HG02571 (cell line): ENCODE results near the gene GAB3.

Experiments
- ATAC-seq: cut with Tn5 transposase; IDR thresholded peaks from one replicate; pipeline ENCODE4 v1.9.1; 2021; ENCODE audit warnings: mild to moderate bottlenecking, moderate library complexity; ENCODE audit not compliant: unreplicated experiment

GAB3 gene, protein sequence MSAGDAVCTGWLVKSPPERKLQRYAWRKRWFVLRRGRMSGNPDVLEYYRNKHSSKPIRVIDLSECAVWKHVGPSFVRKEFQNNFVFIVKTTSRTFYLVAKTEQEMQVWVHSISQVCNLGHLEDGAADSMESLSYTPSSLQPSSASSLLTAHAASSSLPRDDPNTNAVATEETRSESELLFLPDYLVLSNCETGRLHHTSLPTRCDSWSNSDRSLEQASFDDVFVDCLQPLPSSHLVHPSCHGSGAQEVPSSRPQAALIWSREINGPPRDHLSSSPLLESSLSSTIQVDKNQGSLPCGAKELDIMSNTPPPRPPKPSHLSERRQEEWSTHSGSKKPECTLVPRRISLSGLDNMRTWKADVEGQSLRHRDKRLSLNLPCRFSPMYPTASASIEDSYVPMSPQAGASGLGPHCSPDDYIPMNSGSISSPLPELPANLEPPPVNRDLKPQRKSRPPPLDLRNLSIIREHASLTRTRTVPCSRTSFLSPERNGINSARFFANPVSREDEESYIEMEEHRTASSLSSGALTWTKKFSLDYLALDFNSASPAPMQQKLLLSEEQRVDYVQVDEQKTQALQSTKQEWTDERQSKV

DNA sequence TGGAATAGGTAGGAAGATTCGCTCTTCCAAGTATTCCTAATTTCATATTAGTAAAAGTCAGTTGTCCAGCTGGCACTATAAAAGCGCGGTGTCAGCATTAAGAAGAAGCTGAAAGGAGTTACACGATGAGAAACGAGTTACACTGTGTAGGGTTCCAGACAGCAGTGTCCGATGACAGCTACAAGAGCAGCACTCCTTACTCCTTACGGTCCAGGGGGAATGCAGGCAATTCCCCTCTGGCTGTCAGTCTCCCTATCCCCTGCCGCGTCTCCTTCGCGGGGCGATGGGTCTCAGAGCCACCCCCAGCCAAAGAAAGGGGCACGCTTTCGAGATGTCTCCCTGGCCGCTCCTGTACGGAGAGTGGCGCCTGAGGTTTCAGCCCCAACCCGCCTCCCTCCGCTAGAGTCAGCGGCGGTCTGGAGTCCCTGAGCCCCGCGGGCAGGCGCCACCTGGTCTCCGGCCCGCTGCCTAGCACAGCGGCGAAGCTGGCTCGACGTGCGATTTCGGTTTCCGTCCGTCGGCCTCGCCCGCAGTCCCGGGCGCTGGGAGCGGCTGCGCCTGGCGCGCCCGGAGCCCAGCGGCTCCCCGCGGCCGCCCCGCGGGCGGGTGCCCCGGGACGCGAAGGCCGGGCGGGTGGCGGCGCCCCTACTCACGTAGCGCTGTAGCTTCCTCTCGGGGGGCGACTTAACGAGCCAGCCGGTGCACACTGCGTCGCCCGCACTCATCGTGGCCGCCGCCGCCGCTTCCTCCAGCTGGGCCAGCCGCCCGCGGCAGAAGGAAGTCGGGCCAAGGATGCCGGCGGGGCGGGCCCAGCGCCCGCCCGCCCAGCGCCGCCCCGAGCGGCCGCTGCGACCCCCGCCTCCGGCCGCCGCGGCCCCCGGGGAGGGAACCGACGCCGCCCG lies at the start of gene GAB3:
TSS of gene GAB3 (minus strand) at position 777 of the 902 bp plus-strand sequence. CDS start at position 725, 52 bp downstream.
- ATAC-seq, result peak; percentile 50

DNA sequence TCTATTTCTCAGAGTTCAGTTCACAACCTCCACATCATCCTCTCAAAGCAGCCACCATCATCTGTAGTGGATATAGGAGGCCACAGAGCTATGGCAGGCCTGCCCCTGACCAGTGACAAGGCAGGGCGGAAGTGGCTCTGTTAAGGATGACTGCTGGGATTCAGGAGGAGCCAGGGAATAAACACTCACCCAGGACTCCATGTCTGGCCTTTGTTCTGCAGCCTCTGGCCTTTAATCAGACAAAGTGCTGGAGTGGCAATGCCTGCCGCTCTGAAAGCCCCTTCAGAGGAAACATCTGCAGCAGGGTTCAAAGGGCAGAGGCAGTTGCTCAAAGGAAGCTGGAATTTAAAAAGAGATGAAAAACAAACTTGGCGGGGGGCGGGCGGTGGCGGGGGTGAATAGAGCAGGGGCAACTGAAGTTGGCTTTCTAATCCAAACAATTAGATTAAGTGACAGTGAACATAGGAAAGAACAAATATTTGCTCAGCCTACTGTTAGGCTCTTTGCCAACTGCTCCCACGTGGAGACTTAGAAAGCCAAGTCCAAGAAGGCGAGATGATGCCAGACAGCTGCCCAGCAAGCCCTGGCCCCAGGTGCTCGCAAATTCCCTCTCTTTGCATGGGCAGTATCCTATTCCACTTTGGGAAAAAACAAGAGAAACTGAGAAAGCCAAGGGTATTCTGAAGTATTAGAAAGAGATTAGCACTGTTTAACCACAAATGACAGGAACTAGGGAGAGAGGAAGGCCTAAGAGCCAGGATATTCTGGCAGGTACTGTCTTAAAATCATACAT lies 48.9 kb upstream of the GAB3 start:
- ATAC-seq, result no peak

DNA sequence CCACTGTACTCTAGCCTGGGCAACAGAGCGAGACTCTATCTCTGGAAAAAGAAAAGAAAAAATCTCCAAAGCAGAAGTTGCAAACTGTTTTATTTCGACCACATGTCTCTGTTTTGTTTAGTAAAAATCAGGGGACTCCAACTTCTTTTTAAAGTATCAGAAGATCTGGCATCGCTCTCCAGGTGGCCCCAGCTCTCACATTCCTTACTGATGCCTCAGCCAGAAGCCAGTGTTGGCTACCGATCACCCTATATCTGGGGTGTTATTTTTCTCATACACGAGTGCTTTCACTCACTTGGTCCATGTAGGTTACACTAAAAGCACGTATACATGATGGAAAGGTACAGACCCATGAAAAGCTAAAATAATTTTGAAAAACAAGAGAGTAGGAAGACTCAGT lies 46.1 kb upstream of the GAB3 start:
- no peak for ATAC-seq

DNA sequence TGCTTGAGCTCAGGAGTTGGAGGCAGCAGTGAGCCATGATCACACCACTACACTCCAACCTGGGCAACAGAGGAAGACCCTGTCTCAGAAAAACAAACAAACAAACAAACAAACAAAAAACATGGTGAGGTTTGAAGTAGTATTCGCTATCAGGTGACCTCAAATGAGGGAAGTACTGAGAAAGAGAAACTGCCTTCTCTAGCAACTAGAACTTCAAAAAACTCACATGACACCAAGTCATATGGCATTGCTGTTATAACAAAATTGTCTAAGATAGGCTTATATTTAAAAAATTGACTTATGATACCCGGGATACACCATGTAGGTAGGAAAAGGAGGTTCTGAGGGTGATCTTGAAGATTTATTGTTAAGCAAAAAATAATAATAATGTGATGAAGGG lies 44.1 kb upstream of the GAB3 start:
- ATAC-seq, result no peak

DNA sequence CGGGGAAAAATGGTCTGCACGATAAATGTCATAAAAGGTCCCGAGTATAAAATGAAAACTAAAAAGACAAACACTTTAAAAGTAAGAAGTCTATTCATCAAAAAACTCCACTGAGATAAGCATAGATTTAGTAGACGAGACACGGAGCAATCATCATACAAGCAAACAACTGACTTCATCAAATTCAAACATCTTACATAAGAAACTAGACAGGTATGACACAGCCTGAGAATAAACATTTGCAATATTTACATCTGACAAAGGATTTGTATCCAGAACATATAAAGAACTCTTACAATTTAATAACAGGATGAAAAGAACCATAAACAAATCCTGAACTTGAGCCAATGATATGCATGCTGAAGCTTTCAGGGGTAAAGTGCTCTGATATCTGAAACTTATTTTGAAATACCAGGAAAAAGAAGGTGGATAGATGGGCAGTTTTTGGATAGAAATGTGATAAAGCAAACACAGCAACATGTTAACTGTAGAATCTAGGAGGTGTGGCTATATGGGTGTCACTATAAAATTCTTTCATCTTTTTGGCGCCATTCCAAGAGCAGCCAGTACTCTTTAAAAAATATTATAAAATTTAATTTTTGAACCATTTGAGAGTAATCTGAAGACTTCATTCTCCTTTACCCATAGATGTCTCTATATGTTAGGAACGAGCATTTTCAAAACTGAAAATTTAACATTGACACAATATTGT lies 42.4 kb upstream of the GAB3 start:
- ATAC-seq, result no peak

DNA sequence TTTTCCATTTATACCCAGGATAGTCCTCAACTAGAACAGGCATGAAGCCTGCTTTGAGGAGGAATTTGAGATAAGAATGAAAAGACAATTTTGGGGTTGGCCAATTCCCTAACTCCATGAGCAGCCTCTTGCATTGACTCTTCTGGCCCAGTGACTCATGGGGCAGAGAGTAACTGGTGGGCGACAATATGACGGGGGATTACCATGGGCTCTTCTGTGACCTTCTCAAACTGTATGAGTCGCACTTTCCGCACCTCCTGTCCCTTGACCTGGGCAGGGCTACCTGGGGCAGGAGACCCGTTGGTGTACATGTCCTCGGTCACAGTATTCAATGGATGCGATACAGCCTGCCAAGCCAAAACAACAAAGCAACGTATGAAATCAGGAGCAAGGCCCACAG lies 41.1 kb upstream of the GAB3 start:
- ATAC-seq, result no peak

DNA sequence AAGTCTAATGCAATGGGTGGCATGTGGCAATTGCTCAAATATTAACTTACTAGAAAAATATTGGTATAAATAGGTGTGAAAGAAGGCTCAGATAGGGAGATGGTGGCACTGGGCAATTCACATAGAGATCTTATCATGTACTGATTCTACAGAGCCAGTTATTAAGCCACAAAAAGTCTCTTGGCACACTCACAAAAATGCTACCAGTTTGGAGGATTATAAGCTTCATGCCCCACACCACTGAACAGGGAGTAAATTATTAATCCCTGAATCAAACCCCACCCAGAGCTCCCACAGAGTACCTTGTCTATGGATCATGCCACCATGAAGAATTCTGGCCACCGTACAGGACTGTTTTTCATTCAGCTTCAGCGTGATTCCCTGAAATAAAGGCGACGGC lies 40.6 kb upstream of the GAB3 start:
- ATAC-seq, result no peak

DNA sequence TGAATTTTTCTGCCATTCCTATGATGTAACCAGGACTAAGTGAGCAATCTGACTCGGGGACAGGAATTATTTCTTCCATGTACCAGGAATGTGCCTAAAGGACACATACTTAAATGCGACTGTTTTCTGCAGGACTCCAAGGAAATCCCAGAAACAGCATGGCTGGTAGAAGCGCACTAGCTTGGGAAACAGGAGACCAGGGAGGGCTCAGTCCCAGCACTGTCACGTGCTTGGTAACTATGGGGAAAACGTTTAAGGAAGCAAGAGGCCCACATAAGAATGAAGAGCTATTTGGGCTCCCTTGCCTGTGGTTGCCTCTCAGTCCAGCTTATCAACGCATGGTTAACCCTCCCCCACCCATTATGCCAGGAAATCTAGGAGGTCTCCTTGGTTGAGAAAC lies 34.8 kb upstream of the GAB3 start:
- ATAC-seq, result no peak

DNA sequence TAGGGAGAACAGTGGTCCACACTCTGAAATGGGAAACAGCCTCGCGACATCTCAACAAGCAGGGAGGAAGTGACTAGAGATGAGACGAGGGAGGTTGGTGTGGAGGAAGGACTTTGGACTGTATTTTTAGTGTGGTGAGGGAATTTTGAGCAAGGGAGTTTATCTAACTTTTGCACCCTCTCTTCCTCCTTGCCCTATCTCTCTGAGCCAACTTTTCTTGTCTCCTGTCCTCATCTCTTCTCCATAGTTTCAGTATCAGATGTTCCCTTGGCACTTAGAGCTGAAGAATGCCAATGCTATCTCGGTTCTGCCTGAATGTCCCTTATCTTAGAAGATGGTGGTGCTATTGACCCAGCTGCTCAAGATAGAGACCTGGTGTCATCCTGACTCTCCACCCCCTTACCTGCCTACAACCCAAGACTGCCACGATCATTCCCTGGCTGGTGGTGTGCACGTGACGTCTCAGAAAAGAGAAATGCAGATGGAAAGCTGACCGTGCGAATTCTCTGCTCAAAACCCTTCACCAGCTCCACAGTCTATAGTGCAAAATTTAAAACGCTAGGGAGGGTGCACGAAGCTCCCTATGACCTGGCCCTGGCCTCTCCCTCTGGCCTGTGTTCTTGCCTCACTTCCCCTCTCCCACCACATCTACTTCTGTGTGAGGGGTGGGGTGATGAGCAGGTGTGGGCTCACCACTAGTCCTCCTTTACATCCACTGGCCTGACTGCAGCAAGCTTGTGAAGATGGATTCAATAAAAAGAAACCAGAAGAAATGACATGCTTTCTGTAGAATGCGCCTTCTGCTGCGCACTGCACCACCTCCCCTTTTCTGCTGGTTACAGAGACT lies 33.5 kb upstream of the GAB3 start:
- no peak for ATAC-seq

DNA sequence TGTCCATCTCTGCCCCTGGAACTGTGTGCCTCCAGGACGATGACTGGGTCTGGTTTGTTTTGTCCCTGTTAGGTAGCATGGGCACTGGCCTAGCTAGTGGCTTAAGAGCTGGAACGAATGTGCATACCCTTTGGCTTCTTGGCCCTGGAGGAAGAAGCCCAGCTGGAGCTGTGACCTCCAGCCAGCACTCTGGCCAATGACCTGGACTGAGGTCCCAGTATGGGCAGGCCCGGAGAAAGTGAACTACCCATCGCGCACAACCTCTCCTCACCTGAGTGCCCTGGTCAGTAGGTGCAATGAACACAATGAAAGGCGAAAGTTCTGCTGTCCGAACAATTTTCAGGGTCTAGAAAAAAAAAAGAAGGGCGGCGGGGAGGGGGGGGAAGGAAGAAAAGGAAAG lies 30.1 kb upstream of the GAB3 start:
- no peak for ATAC-seq

DNA sequence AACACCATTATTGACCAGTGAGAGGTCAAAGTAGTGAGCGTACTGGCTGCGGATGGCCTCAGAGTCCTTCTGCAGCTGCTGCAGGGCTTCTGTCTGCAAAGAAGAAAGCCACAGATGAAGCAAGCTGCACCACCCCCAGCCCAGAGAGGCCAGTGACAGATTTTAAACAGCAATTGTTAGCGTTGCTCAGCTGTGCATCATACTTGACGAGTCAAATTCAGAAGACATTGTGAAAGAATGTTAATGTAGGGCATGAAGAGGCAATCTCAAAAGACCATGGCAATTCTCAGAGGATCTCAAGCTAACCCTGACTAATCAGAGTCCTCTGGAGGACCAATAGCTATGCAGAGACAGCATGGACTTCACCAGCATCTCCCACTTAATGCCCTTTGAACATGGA lies 28.4 kb upstream of the GAB3 start:
- no peak for ATAC-seq

DNA sequence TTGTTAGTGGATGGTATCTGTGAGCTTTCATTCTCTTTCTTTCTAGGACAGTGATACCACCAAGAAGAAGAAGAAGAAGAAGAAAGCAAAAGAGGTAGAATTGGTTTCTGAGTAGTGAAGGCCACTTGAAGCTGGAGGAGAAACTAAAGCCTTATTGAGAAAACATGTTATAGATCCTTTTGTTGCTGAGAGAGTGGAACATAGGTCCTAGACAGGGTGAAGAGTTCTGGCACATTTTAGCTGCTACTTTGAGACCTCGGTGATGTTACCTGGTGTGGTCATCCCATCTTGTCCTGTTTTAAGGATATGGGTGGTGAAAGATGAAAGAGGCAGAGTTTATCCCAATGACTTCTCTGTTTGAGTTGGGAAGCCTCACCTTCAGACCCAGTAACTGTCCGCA lies 25.9 kb upstream of the GAB3 start:
- no peak for ATAC-seq

DNA sequence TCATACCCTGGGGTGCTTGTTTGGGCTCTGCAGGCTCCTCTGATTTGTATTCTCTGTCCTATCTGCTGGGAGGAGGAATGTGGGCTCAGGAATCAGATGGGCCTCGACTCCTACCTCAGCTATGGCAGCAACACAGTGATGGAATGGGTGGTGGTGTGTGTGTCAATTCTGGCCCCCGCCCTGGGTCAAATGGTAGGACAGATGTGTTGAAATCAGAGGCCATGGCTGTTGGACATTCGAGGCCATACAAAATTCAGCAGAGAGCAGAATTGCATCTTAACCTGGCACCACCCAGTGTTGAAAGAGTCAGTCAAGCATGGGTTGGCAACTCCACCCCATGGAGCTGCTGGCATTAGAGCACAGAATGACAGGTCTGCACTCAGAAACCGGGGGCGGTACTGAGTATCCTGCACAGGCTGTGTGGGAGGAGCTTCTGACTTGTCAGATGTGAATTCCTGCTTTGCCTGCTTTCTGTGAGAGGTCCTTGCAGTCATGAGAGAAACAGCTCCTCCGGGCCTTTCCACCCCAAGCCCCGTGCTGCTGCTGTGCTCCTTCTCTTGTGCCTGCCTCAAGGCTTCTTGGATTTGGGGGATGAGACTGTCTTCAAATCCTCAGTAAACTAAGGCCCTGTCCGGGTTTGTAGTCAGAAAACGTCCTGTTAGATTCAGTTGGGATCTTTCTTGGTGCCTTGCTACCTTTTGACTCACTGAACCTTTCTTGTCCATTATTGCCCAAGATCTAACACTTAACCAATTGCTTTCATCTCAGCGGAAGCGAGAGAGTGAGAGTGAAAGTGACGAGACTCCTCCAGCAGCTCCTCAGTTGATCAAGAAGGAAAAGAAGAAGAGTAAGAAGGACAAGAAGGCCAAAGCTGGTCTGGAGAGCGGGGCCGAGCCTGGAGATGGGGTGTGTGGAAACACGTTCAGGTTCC lies 24.8 kb upstream of the GAB3 start:
- no peak for ATAC-seq

DNA sequence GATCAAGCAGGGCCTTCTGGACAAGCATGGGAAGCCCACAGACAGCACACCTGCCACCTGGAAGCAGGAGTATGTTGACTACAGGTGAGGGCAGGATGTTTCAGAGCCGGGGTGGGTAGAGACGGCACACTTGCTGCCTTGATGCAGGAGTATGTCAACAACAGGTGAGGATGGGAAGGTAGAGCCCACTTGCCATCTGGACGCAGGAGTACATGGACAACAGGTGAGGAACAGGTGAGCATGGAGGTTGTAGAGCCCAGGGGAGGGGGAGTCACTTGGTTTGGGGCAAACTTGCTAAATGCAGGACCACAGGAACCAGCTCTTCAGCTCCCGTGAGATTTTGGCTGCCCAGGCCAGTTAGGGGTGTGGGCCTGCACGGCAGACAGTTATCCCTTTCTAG lies 23.7 kb upstream of the GAB3 start:
- ATAC-seq, result no peak

DNA sequence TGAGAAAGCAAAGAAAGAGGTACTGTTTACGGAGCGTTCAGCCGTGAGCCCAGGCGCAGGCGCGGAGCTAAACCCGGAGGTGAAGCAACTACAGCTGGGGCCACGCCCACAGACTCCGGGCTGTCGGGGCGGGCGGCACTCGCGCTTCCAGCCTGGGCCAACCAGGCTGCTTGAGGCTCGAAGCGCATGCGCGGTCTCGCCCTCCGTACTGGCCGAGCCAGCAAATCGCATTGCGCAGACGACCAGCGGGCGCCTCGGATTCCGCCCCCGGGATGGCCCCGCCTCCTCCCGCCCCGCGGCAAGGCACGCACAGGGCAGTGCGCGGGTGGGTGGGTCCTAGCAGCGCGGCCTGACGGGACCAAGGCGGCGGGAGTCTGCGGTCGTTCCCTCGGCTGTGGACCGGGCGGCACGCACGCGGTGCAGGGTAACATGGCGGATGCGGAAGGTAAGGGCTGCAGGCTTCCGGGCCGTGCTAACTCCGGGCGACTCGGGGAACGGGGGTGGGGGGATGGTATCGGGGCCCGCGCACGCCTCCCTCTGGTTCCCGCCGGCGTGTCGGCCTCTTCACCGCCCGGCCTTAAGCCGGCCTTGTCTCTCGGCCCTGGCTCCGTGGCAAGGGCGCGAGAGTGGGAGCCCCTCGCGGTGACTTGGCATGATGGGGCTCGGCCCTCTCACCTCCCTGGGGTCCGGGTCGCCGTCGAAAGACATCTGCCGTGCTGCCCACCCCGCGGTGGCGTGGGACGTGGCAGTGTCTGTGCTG lies 11.8 kb upstream of the GAB3 start, which contains the start of gene DKC1:
TSS of gene DKC1 (plus strand) at position 328 of the 760 bp plus-strand sequence. CDS start at position 430, 102 bp downstream.
- peak; percentile 79 for ATAC-seq

DNA sequence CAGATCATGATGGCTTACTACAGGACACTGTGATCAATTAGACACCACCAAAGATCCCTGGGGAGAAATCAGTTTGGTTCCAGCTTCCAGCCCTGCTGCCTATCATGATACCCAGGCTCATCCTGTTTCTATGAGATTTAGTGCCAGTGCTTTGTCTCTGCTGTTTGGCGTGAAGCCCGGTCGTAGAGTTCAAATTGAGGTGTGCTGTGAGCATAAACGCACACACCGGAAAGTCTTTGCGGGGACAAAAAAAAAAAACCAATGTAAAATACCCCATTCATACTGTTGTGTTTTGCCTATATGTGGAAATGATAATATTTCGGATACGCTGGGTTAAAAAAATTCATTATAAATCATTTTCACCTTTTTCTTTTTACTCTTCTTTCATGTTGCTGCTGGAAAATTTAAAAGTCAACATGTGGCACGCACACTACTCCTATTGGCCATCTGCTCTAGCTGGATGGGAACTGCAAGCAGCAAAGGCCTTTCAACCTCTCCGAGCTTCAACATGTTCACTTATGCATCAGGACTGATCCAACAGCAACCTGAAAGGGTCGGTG lies 11.2 kb upstream of the GAB3 start:
- no peak for ATAC-seq

DNA sequence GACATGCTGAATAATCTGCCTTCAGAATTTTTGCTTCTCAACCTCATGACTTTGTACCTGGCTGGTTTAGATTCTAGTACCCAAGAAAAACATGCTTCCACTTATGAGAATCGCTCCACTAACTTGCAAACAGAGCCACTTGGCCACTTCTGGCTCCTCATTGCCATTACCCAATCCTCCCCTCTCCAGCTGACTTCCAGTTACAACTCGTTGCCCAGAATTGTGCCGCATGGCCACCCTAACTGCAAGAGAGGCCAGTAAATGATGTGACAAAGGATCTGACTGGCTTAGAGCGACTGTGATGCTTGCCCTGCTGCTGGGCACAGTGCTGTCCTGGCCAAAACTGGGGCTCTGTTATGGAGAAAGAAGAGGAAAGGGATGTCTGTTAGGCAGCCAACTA lies 7.8 kb upstream of the GAB3 start:
- ATAC-seq, result no peak
